ENCODE results near the gene TBC1D10A. TPM values are rescaled to one million over a fixed set of nuclear protein-coding genes. Genes with fewer than 3 reads are reported as not detected.
A peak's percentile ranks its signal among the peaks of the same experiment; 100 is the strongest.

TBC1D10A gene
- total RNA-seq, 1 donor from 2014 or later, result 5.0 TPM

DNA sequence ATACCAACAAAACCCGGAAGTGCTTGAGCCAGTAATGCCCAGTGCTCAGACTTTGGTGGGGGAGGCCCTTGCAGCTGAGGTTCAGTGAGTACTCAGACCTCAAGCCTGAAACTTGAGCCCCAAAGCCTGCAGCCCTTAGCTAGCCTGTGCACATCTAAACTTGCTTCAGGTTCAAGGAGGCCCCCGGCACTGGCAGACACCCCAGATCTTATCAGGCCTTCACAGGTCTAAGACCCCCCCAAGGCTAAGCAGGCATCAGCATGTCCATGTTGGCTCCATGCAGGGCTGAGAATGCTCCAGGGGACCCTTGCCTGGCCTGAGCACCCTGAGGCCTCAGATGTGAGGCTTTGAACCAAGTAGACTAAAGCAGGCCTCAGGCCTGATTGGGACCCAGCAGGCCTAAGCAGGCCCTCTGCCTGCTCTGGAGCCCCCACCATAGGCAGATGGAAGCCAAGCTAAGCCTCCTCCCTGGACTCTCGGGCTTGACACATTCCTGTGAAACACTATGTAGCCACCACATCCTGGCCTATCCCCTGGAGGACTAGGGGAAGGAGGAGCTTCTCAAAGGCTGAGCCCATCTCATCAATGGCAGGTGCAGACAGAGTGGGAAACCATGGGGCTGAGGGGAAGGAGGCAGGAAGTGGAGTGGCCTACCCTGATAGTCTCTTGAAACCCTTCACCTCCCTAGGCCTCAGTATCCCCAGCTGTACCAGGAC lies 36.2 kb downstream of the TBC1D10A start:
- no peaks in the 10 kb centered on the region for H3K36me3 Mint-ChIP-seq (ENCODE audit: unreplicated experiment)
- no peak for DNase-seq

DNA sequence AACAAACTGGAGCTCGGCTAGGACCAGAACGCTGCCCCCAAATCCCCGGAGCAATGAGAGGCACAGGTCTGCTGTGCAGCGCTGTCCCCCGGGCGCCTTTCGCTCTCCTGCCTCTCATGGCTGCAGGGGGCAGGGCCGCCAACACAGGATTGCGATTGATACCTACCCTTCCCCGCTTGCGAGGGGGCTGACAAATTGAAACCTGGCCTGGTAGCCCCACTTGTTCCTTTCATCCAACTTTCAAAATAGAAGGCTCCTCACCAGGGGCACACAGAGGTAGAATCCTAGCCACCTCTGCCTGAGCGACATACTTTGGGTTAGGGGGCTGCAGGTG lies 36.8 kb downstream of the TBC1D10A start:
- peaks cover 4% of the 10 kb centered on the region for H3K4me1 Mint-ChIP-seq (ENCODE audit: low read depth, unreplicated experiment)
- H3K4me3 Mint-ChIP-seq (ENCODE audit: unreplicated experiment), result peak overlapping the region; percentile 68
- H3K27me3 Mint-ChIP-seq (ENCODE audit: unreplicated experiment), result peaks cover 6% of the 10 kb centered on the region
- H3K9me3 Mint-ChIP-seq (ENCODE audit: unreplicated experiment), result peaks cover 2% of the 10 kb centered on the region
- TF ChIP-seq, protein P1, sequence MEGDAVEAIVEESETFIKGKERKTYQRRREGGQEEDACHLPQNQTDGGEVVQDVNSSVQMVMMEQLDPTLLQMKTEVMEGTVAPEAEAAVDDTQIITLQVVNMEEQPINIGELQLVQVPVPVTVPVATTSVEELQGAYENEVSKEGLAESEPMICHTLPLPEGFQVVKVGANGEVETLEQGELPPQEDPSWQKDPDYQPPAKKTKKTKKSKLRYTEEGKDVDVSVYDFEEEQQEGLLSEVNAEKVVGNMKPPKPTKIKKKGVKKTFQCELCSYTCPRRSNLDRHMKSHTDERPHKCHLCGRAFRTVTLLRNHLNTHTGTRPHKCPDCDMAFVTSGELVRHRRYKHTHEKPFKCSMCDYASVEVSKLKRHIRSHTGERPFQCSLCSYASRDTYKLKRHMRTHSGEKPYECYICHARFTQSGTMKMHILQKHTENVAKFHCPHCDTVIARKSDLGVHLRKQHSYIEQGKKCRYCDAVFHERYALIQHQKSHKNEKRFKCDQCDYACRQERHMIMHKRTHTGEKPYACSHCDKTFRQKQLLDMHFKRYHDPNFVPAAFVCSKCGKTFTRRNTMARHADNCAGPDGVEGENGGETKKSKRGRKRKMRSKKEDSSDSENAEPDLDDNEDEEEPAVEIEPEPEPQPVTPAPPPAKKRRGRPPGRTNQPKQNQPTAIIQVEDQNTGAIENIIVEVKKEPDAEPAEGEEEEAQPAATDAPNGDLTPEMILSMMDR (IDR thresholded peaks at IDR 0.05; ENCODE audit: partially characterized antibody, unreplicated experiment), result no peak
- peak overlapping the region; percentile 75 for H3K27ac Mint-ChIP-seq (ENCODE audit: unreplicated experiment)
- no peak for DNase-seq
- H3K36me3 Mint-ChIP-seq (ENCODE audit: unreplicated experiment), result no peaks in the 10 kb centered on the region

More for the DNA sequence above, 36.2 kb downstream of the TBC1D10A start:
- peak overlapping the region; percentile 68 for H3K4me3 Mint-ChIP-seq (ENCODE audit: unreplicated experiment)
- H3K9me3 Mint-ChIP-seq (ENCODE audit: unreplicated experiment), result peaks cover 2% of the 10 kb centered on the region
- peaks cover 6% of the 10 kb centered on the region for H3K27me3 Mint-ChIP-seq (ENCODE audit: unreplicated experiment)
- H3K4me1 Mint-ChIP-seq (ENCODE audit: low read depth, unreplicated experiment), result peaks cover 4% of the 10 kb centered on the region
- TF ChIP-seq, protein P1 (IDR thresholded peaks at IDR 0.05; ENCODE audit: partially characterized antibody, unreplicated experiment), result no peak
- H3K27ac Mint-ChIP-seq (ENCODE audit: unreplicated experiment), result peak overlapping the region; percentile 17

DNA sequence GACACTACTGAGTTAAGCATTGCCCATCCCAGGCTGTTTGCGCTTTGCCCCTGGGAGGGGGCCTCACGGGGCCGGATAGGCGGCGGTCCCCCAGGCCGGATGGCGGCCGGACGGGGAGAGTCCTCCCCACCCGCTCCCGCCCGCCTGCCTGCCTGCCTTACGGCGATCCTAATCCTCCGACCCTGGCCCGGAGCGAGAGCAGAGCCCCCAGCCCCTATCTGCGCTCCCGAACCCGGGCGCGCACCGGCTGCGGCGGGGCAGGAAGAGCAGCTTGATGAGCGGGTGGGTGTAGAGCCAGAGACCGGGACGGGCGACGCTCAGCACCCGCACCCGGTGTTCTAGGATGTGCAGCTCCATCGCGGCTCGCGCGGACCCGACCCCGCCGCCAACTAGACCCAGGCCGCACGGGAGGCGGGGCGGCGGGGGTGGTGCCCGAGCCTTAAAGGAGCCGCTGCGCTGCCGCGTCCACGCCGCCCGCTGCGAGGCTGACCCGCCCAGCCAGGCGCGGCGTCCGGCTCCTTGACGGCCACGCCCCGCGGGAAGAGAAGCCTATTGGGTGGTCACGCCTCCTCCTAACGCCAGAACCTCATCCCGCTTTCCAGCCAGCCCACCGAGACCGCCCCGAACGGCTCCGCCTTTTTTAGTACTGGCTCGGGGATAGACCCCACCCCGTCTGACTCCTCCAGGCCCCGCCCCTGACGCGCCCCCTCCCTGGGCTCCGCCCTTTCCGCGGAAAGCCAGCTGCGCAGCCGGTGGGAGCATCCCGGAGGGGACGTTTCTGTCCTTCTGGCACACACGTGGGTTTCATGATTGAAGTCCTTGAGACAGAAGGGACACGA lies 37.4 kb downstream of the TBC1D10A start, which contains the start of gene CASTOR1:
Gene CASTOR1 (minus strand): TSS at position 365 of the 839 bp plus-strand sequence. CDS start 8 bp downstream, at position 357.
- TF ChIP-seq, protein P1 (IDR thresholded peaks at IDR 0.05; ENCODE audit: partially characterized antibody, unreplicated experiment), result peak; percentile 24
- peak within 1 kb of the TSS; percentile 75 for H3K27ac Mint-ChIP-seq (ENCODE audit: unreplicated experiment)
- H3K9me3 Mint-ChIP-seq (ENCODE audit: unreplicated experiment), result peaks cover 2% of the 10 kb centered on the region

DNA sequence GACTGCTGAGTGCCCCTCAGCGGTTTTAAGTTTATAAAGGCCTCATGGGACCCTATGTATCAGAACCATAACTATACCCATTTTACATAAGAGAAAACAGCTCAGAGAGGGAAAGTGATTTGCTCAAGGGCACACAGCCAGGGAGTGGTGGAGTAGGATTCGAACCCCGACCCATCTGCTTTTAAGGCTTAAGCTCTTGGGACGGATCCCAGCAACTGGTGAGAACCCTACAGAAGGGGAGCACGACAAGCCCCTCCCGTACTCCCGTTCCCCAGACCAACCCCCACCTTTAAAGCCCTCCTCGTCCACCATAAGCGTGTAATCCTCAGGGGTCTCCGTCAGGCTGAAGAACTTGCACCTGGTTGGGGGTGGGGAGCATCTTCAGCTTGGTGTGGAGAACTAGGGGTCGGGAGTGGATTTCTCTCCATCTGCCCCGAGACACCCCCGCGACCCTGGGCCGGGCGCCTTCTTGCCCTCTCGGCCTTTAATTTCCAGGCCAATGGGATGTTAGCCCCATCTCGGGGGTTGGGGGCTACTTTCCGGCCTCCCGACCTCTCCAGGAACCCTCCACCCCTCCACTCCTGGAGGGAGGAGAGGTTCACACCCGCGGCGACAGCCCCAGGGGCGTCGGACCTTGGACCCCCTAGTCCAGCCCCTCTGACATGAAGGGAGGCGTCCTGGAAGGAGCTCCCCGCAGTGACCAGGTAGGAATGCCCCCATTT lies 38.2 kb downstream of the TBC1D10A start:
- no peak for DNase-seq
- TF ChIP-seq, protein P1 (IDR thresholded peaks at IDR 0.05; ENCODE audit: partially characterized antibody, unreplicated experiment), result no peak
- Mint-ChIP-seq H3K27ac (ENCODE audit: unreplicated experiment) (no peak overlapping the region), H3K27me3 (ENCODE audit: unreplicated experiment) (peaks cover 4% of the 10 kb centered on the region), H3K9me3 (ENCODE audit: unreplicated experiment) (peaks cover 2% of the 10 kb centered on the region), H3K4me3 (ENCODE audit: unreplicated experiment) (peak overlapping the region; percentile 80), H3K36me3 (ENCODE audit: unreplicated experiment) (no peaks in the 10 kb centered on the region), H3K4me1 (ENCODE audit: low read depth, unreplicated experiment) (no peaks in the 10 kb centered on the region)

More for the DNA sequence above, 37.4 kb downstream of the TBC1D10A start, which contains the start of gene CASTOR1:
- H3K4me1 Mint-ChIP-seq (ENCODE audit: low read depth, unreplicated experiment), result peaks cover 4% of the 10 kb centered on the region
- H3K4me3 Mint-ChIP-seq (ENCODE audit: unreplicated experiment), result peak within 1 kb of the TSS; percentile 80
- DNase-seq, result peak; percentile 97
- peaks cover 6% of the 10 kb centered on the region for H3K27me3 Mint-ChIP-seq (ENCODE audit: unreplicated experiment)
- H3K36me3 Mint-ChIP-seq (ENCODE audit: unreplicated experiment), result no peaks in the 10 kb centered on the region
